OCI-LY7 (cell line): ENCODE data around the gene IL36B. TPM values are rescaled to one million over a fixed set of nuclear protein-coding genes. Genes with fewer than 3 reads are reported as not detected.

Source experiments
- BruUV-seq: library from RNA; stranded (reverse); fragments of 400-500 nt; replicated peaks from 2 replicates; lab custom pipeline; 2021; lab: Mats Ljungman, UMichigan
- CTCF ChIA-PET: fragments of 300-600 bp; sonication (Branson Sonifier 250); formaldehyde crosslinking; loops from one replicate; lab custom pipeline; 2022; ENCODE audit warnings: antibody characterized with exemption; ENCODE audit not compliant: unreplicated experiment; lab: Charles Lee
- POLR2A ChIA-PET: fragments of 300-600 bp; sonication (Branson Sonifier 250); formaldehyde crosslinking; loops from one replicate; lab custom pipeline; 2022; ENCODE audit warnings: antibody characterized with exemption; lab: Charles Lee
- DNase-seq: peaks from one replicate; pipeline ENCODE4 v3.0.0-alpha.2; 2015; ENCODE audit warnings: low spot score
- H2AFZ ChIP-seq: fragments of 200-600 bp; sonication (generic), shearing (Covaris generic); 2 replicates; pipeline ENCODE4 v1.6.1; 2014; ENCODE audit warnings: mild to moderate bottlenecking, antibody characterized with exemption, low read length, moderate library complexity
- H3K27ac ChIP-seq: fragments of 200-600 bp; sonication (generic); 2 replicates; pipeline ENCODE4 v1.5.1; 2014; ENCODE audit warnings: mixed run types, low read depth, mild to moderate bottlenecking, moderate library complexity, low read length, inconsistent platforms; ENCODE audit not compliant: poor library complexity, severe bottlenecking
- H3K36me3 ChIP-seq: fragments of 200-600 bp; sonication (generic); 2 replicates; pipeline ENCODE4 v1.6.1; 2014; ENCODE audit warnings: mild to moderate bottlenecking, antibody characterized with exemption, low read length, moderate library complexity, mixed read lengths; ENCODE audit not compliant: insufficient read depth
- H3K4me1 ChIP-seq: fragments of 200-600 bp; sonication (generic); 2 replicates; pipeline ENCODE4 v1.5.1; 2014; ENCODE audit warnings: mild to moderate bottlenecking, low read length; ENCODE audit not compliant: insufficient read depth, poor library complexity, severe bottlenecking
- H3K4me2 ChIP-seq: fragments of 200-600 bp; sonication (generic); 2 replicates; pipeline ENCODE4 v1.6.1; 2014; ENCODE audit warnings: mild to moderate bottlenecking, low read length
- H3K4me3 ChIP-seq: fragments of 200-600 bp; sonication (generic); 2 replicates; pipeline ENCODE4 v1.5.1; 2014; ENCODE audit warnings: mild to moderate bottlenecking, low read depth, low read length; ENCODE audit not compliant: poor library complexity, severe bottlenecking
- H3K79me2 ChIP-seq: fragments of 200-600 bp; sonication (generic); 2 replicates; pipeline ENCODE4 v1.6.1; 2016; ENCODE audit warnings: low read depth, mild to moderate bottlenecking, low read length, moderate library complexity, mixed read lengths; ENCODE audit not compliant: insufficient read depth
- H3K9me2 ChIP-seq: fragments of 200-600 bp; sonication (generic); 2 replicates; pipeline ENCODE4 v1.6.1; 2016; ENCODE audit warnings: mild to moderate bottlenecking, low read length, mixed read lengths; ENCODE audit not compliant: insufficient read depth
- H3K9me3 ChIP-seq: fragments of 200-600 bp; sonication (generic); 2 replicates; pipeline ENCODE4 v1.6.1; 2014; ENCODE audit warnings: mild to moderate bottlenecking, mixed run types, low read length, mixed read lengths
- H4K20me1 ChIP-seq: fragments of 200-600 bp; sonication (generic); 2 replicates; pipeline ENCODE4 v1.6.1; 2014; ENCODE audit warnings: mild to moderate bottlenecking, antibody characterized with exemption, low read length, moderate library complexity, mixed read lengths; ENCODE audit not compliant: insufficient read depth
- EZH2phosphoT487 ChIP-seq: fragments of 200-600 bp; sonication (generic); IDR thresholded peaks from 2 replicates; pipeline ENCODE4 v1.6.1; 2018; ENCODE audit warnings: low read depth, borderline replicate concordance, mild to moderate bottlenecking, mixed run types, antibody characterized with exemption, low read length, moderate library complexity, mixed read lengths
- intact Hi-C: fragments of 100-400 bp; cut with micrococcal nuclease; formaldehyde crosslinking; loops from one replicate; pipeline ENCODE4 v1.10.0; 2022; ENCODE audit not compliant: unreplicated experiment
- total RNA-seq, 2 experiments: library from RNA; depleted of rRNA in 1 of 2; stranded (reverse); fragments of >200 nt in 1 of 2; shearing (Covaris generic) in 1 of 2; gene quantifications; 2 replicates each; pipeline ENCODE4 v1.2.3, GENCODE V29; 2014 to 2022
- TF ChIP-seq, protein P1 (sequence below): fragments of 200-600 bp; sonication (generic); conservative IDR thresholded peaks from 2 replicates; pipeline ENCODE4 v1.5.1; 2014; ENCODE audit warnings: mild to moderate bottlenecking, antibody characterized with exemption, low read length, moderate library complexity, mixed read lengths

Gene IL36B
- total RNA-seq, 2 experiments from 2014 or later, result not detected

DNA sequence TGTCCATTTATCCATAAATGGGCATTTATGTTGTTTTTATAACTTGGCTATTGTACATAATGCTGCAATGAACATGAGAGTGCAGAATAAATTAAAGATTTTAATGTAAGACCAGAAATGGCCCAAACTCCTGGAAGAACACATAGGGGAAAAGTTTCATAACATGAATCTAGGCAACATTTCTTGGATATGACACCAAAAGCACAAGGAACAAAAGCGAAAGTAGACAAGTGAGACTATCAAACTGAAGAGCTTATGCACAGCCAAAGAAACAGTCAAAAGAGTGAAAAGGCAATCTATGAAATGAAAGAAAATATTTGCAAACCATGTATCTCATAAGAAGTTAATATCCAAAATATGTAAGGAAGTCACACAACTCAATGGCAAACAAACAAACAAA, 41.6 kb downstream of the IL36B start:
- no peaks in the 10 kb centered on the region for H4K20me1 ChIP-seq
- H2AFZ ChIP-seq, result no peak overlapping the region
- no peak overlapping the region for H3K27ac ChIP-seq
- BruUV-seq, result no TSS peak
- intact Hi-C loops, result no loop called here
- no peaks in the 10 kb centered on the region for H3K9me2 ChIP-seq
- H3K4me2 ChIP-seq, result no peak overlapping the region
- no peak overlapping the region for H3K4me3 ChIP-seq
- TF ChIP-seq, protein P1, sequence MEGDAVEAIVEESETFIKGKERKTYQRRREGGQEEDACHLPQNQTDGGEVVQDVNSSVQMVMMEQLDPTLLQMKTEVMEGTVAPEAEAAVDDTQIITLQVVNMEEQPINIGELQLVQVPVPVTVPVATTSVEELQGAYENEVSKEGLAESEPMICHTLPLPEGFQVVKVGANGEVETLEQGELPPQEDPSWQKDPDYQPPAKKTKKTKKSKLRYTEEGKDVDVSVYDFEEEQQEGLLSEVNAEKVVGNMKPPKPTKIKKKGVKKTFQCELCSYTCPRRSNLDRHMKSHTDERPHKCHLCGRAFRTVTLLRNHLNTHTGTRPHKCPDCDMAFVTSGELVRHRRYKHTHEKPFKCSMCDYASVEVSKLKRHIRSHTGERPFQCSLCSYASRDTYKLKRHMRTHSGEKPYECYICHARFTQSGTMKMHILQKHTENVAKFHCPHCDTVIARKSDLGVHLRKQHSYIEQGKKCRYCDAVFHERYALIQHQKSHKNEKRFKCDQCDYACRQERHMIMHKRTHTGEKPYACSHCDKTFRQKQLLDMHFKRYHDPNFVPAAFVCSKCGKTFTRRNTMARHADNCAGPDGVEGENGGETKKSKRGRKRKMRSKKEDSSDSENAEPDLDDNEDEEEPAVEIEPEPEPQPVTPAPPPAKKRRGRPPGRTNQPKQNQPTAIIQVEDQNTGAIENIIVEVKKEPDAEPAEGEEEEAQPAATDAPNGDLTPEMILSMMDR, result no peak
- no peak for TF ChIP-seq EZH2phosphoT487
- DNase-seq, result no peak
- POLR2A ChIA-PET, result no interaction called here
- no peaks in the 10 kb centered on the region for H3K4me1 ChIP-seq
- no peaks in the 10 kb centered on the region for H3K79me2 ChIP-seq
- H3K9me3 ChIP-seq, result no peaks in the 10 kb centered on the region
- no peaks in the 10 kb centered on the region for H3K36me3 ChIP-seq
- CTCF ChIA-PET, result no interaction called here

DNA sequence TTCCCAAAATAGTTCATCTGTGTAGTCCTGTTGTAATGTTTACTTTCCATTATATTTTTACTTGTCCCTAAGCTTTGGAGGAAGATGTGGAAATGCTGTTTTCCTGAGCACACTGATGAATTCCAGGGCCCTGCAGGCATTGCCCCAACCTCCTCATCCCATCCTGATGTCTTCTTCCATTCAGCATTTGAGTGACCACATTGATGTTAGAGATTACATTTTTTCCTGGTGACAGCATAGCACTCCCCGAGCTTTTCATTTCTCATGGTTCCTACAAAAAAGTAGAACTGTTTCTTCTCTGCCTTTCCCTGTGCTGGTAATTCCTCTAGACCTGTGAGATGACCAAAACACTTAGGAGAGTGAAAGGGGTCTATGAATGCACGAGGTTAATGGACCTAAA, 42.6 kb downstream of the IL36B start:
- no peaks in the 10 kb centered on the region for H3K36me3 ChIP-seq
- intact Hi-C loops, result no loop called here
- H4K20me1 ChIP-seq, result no peaks in the 10 kb centered on the region
- no peak overlapping the region for H3K4me2 ChIP-seq
- no peak overlapping the region for H3K27ac ChIP-seq
- H3K9me2 ChIP-seq, result no peaks in the 10 kb centered on the region
- H3K79me2 ChIP-seq, result no peaks in the 10 kb centered on the region
- no peak for DNase-seq
- ChIA-PET POLR2A (no interaction called here), CTCF (no interaction called here)
- no peaks in the 10 kb centered on the region for H3K9me3 ChIP-seq
- TF ChIP-seq EZH2phosphoT487, result no peak
- no peak overlapping the region for H3K4me3 ChIP-seq
- H2AFZ ChIP-seq, result no peak overlapping the region
- H3K4me1 ChIP-seq, result no peaks in the 10 kb centered on the region
- no TSS peak for BruUV-seq

DNA sequence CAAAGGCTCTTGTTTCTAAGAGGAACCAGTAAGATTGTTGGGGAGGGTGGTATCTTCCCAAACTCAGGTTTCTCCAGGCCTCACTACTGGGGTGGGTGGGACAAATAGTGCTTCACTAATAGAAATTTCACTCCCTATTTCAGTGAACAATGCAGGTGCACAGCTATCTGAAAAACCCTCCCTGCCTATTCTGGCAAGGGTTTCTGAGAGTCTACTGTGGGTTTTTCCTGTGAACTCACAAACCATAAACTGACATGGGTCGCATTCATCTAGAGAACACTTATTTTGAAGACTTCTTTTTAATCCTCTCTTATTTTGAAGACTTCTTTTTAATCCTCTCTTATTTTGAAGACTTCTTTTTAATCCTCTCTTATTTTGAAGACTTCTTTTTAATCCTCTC, 43.0 kb downstream of the IL36B start:
- H3K27ac ChIP-seq, result no peak overlapping the region
- no peaks in the 10 kb centered on the region for H3K79me2 ChIP-seq
- H2AFZ ChIP-seq, result no peak overlapping the region
- intact Hi-C loops, result no loop called here
- no peak overlapping the region for H3K4me2 ChIP-seq
- BruUV-seq, result no TSS peak
- TF ChIP-seq, protein P1, result no peak
- no peak for TF ChIP-seq EZH2phosphoT487
- H3K36me3 ChIP-seq, result no peaks in the 10 kb centered on the region
- H3K9me2 ChIP-seq, result no peaks in the 10 kb centered on the region
- H3K4me1 ChIP-seq, result no peaks in the 10 kb centered on the region
- H4K20me1 ChIP-seq, result no peaks in the 10 kb centered on the region
- DNase-seq, result no peak
- CTCF ChIA-PET, result no interaction called here
- no peaks in the 10 kb centered on the region for H3K9me3 ChIP-seq
- no peak overlapping the region for H3K4me3 ChIP-seq
- POLR2A ChIA-PET, result no interaction called here
